ENCODE results near the gene CHN1. TPM values are rescaled to one million over a fixed set of nuclear protein-coding genes. Genes with fewer than 3 reads are reported as not detected.

The CHN1 gene
- total RNA-seq, 1 experiment from 2014 or later = 0.41 TPM

GRCh38 chr2:174771136-174771535 is 234.0 kb downstream of the CHN1 start:
- no peak overlapping the region for H3K27ac Mint-ChIP-seq (ENCODE audit: unreplicated experiment)
- H3K4me1 Mint-ChIP-seq (ENCODE audit: low read depth, unreplicated experiment) = no peaks in the 10 kb centered on the region

GRCh38 chr2:174768557-174768956 is 236.6 kb downstream of the CHN1 start:
- ChIA-PET POLR2A (interaction anchor here (0.7 kb wide), 1 partner anchor 111 kb away, joined by 3 read pairs; no protein-coding TSS in a partner anchor), CTCF (no interaction called here)
- Mint-ChIP-seq H3K9me3 (ENCODE audit: unreplicated experiment) (no peaks in the 10 kb centered on the region), H3K4me3 (ENCODE audit: unreplicated experiment) (no peak overlapping the region), H3K4me1 (ENCODE audit: low read depth, unreplicated experiment) (no peaks in the 10 kb centered on the region), H3K36me3 (ENCODE audit: insufficient read depth, unreplicated experiment) (peaks cover 4% of the 10 kb centered on the region), H3K27ac (ENCODE audit: unreplicated experiment) (no peak overlapping the region), H3K27me3 (ENCODE audit: insufficient read depth, unreplicated experiment) (no peaks in the 10 kb centered on the region)
- intact Hi-C loops (cut with micrococcal nuclease; ENCODE audit: unreplicated experiment) = no loop called here
- peaks cover 5% of the 10 kb centered on the region; the same call in 1 of the 2 replicates for H3K4me1 ChIP-seq
- TF ChIP-seq CTCF (IDR thresholded peaks at IDR 0.05; ENCODE audit: insufficient read depth in 1 of 2, low read depth in 1 of 2, low read length in 1 of 2, severe bottlenecking in 1 of 2, unreplicated experiment in 1 of 2) = no peak
- H3K36me3 ChIP-seq (ENCODE audit: control insufficient read depth, insufficient read depth, low read length) = no peaks in the 10 kb centered on the region
- H3K9me3 ChIP-seq = no peaks in the 10 kb centered on the region
- no peak overlapping the region for H3K4me3 ChIP-seq (ENCODE audit: low read depth, low read length)
- no peak for DNase-seq
- BruUV-seq (replicated peaks) = no TSS peak
- no peaks in the 10 kb centered on the region for H3K27me3 ChIP-seq (replicated peaks; ENCODE audit: control insufficient read depth, insufficient read depth, low read length)

More at GRCh38 chr2:174771136-174771535, 234.0 kb downstream of the CHN1 start:
- no peak for TF ChIP-seq CTCF (IDR thresholded peaks at IDR 0.05; ENCODE audit: insufficient read depth in 1 of 2, low read depth in 1 of 2, low read length in 1 of 2, severe bottlenecking in 1 of 2, unreplicated experiment in 1 of 2)
- intact Hi-C loops (cut with micrococcal nuclease; ENCODE audit: unreplicated experiment) = loop anchor here (1.0 to 10.0 kb wide), 3 partner anchors 22 to 214 kb away; no protein-coding TSS in a partner anchor
- no peaks in the 10 kb centered on the region for H3K36me3 ChIP-seq (ENCODE audit: control insufficient read depth, insufficient read depth, low read length)
- H3K27me3 ChIP-seq (replicated peaks; ENCODE audit: control insufficient read depth, insufficient read depth, low read length) = no peaks in the 10 kb centered on the region
- peaks cover 5% of the 10 kb centered on the region; the same call in 1 of the 2 replicates for H3K4me1 ChIP-seq
- no peak overlapping the region for H3K4me3 Mint-ChIP-seq (ENCODE audit: unreplicated experiment)
- CTCF ChIA-PET = interaction anchor here (0.6 to 2.7 kb wide), 17 partner anchors 10 to 308 kb away, joined by 3 to 38 read pairs (median 4); partner anchors contain the start of gene CHN1
- H3K27me3 Mint-ChIP-seq (ENCODE audit: insufficient read depth, unreplicated experiment) = no peaks in the 10 kb centered on the region
- H3K36me3 Mint-ChIP-seq (ENCODE audit: insufficient read depth, unreplicated experiment) = peaks cover 4% of the 10 kb centered on the region
- H3K4me3 ChIP-seq (ENCODE audit: low read depth, low read length) = no peak overlapping the region
- no peaks in the 10 kb centered on the region for H3K9me3 Mint-ChIP-seq (ENCODE audit: unreplicated experiment)
- H3K9me3 ChIP-seq = no peaks in the 10 kb centered on the region
- no peak for DNase-seq
- no TSS peak for BruUV-seq (replicated peaks)
- POLR2A ChIA-PET = no interaction called here

GRCh38 chr2:174766271-174766670 is 238.9 kb downstream of the CHN1 start:
- Mint-ChIP-seq H3K27ac (ENCODE audit: unreplicated experiment) (no peak overlapping the region), H3K4me3 (ENCODE audit: unreplicated experiment) (no peak overlapping the region), H3K36me3 (ENCODE audit: insufficient read depth, unreplicated experiment) (peaks cover 4% of the 10 kb centered on the region), H3K4me1 (ENCODE audit: low read depth, unreplicated experiment) (no peaks in the 10 kb centered on the region), H3K9me3 (ENCODE audit: unreplicated experiment) (no peaks in the 10 kb centered on the region), H3K27me3 (ENCODE audit: insufficient read depth, unreplicated experiment) (no peaks in the 10 kb centered on the region)
- BruUV-seq (replicated peaks) = no TSS peak
- no peaks in the 10 kb centered on the region for H3K36me3 ChIP-seq (ENCODE audit: control insufficient read depth, insufficient read depth, low read length)
- H3K27me3 ChIP-seq (replicated peaks; ENCODE audit: control insufficient read depth, insufficient read depth, low read length) = no peaks in the 10 kb centered on the region
- POLR2A ChIA-PET = no interaction called here
- H3K4me1 ChIP-seq = no peaks in the 10 kb centered on the region
- intact Hi-C loops (cut with micrococcal nuclease; ENCODE audit: unreplicated experiment) = no loop called here
- TF ChIP-seq CTCF (IDR thresholded peaks at IDR 0.05; ENCODE audit: insufficient read depth in 1 of 2, low read depth in 1 of 2, low read length in 1 of 2, severe bottlenecking in 1 of 2, unreplicated experiment in 1 of 2) = no peak
- H3K4me3 ChIP-seq (ENCODE audit: low read depth, low read length) = no peak overlapping the region
- no peak for DNase-seq
- no peaks in the 10 kb centered on the region for H3K9me3 ChIP-seq
- CTCF ChIA-PET = interaction anchor here (1.4 kb wide), 1 partner anchor 17 kb away, joined by 4 read pairs; no protein-coding TSS in a partner anchor
